GM10847 (cell line): ENCODE data around the gene BFSP1.

Source experiments
- POLR2A ChIP-seq: IDR thresholded peaks from 2 replicates; pipeline ENCODE4 v1.6.1; 2011; ENCODE audit not compliant: insufficient read length; ENCODE audit errors: extremely low read depth

Gene BFSP1

DNA sequence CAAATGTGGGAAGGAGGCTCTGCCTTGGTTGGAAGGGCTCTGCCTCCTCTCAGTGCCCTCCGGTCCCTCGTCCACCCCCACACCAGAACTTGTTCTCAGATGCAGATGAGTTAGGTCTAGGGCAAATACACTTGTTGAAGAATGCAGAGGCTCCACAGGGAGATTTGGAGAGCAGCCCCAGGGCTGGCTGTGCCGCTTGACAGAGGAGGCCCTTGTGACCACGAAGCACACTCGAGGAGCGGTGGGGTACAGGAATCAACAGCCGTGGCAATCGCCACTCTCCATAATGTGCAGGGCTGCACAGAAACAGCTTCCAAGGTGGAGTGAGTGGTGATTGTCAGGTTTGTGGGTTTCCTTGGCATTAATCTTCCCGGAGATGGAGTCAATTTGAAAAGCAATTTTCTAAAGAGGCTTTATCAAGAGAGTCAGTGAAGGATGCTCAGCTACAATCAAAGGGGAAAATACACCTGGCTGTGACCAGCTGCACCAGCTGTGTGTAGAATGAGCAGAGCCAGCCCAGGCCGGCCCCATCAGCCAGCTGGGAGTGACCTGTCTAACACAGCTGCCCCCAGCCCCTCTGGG, 59.5 kb downstream of the BFSP1 start:
- TF ChIP-seq POLR2A, result no peak

DNA sequence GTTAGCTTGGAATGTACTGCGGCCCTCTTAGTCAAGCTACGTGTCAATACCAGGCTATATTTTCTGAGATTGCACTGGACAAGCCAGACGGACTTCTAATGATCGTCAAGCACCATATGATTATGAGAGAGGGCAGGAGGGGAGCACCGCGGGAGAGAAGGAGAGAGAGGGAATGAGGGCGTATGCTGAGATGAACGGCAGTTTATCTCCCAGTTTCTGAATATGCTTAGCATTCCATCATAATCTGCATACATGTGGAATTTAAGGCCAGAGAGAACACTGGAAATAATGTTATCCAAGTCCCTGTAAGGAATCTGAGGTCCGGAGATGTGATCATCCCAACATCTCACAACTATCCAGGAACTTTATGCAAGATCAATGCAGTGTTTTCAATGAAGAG, 60.2 kb downstream of the BFSP1 start:
- no peak for TF ChIP-seq POLR2A

DNA sequence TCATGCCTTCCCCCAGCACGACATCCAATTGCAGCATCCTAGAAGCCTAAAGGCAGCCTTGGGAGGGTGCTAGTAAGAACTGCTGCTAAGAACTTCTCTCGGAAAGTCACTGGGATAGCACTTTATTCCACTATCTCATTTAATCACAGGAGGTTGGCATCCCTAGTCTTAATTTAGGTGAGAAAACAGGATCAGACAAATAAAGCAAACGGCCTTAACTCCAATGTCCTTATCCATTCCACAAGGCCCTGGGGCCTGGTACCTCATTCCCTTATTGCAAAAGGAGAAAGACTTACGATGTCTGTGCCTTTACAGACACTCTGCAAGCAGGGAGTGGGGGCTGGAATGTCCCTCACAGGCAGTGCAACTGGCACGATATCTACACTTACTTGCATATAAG, 60.7 kb downstream of the BFSP1 start:
- no peak for TF ChIP-seq POLR2A

DNA sequence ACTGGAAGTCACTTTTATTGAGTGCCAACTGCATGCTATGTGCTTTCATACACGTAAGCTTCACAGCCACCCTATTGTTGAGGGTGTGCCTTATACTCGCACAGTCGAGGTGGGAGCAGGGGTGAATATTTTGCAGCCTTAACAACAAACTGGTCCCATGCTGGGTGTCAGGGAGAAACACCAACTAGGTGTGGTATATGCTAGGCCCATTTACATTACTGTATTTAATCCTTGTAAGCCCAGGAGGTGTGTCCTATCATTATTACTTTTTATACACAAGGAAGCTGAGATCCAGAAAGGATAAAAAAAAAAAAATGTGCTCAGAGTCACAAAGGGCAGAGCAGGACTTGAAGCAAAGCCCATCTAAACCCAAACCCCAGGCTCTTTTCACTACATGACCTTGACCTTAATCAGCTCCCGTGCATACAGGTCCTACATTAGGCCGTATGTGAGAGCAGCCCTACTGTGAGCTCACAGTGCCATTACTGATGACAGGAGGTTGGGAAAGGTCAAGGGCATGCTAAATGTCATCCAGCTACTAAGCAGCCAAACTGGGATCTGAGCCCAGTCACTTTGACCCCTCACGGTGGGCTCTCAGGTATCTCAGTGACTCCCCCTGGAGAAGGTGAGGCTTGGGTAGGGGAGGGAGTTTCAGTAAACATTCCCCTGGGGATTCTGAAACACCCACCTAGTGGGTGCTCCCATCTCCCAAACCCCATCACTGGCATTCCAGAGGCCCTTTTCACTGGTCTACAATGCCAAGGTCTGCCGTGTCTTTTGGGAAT, 61.7 kb downstream of the BFSP1 start:
- no peak for TF ChIP-seq POLR2A

DNA sequence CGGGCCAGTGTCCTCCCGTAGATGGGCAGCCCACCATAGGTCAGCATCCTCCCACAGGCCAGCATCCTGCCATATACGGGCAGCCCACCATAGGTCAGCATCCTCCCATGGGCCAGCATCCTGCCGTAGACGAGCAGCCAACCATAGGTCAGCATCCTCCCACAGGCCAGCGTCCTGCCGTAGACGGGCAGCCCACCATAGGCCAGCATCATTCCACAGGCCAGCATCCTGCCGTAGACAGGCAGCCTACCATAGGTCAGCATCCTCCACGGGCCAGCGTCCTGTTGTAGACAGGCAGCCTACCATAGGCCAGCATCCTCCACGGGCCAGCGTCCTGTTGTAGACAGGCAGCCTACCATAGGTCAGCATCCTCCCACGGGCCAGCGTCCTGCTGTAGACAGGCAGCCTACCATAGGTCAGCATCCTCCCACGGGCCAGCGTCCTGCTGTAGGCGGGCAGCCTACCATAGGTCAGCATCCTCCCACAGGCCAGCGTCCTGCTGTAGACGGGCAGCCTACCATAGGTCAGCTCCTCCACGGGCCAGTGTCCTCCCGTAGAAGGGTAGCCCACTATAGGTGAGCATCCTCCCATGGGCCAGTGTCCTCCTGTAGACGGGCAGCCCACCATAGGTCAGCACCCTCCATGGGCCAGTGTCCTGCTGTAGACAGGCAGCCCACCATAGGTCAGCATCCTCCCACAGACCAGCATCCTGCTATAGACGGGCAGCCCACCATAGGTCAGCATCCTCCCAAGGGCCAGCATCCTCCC, 62.9 kb downstream of the BFSP1 start:
- no peak for TF ChIP-seq POLR2A

DNA sequence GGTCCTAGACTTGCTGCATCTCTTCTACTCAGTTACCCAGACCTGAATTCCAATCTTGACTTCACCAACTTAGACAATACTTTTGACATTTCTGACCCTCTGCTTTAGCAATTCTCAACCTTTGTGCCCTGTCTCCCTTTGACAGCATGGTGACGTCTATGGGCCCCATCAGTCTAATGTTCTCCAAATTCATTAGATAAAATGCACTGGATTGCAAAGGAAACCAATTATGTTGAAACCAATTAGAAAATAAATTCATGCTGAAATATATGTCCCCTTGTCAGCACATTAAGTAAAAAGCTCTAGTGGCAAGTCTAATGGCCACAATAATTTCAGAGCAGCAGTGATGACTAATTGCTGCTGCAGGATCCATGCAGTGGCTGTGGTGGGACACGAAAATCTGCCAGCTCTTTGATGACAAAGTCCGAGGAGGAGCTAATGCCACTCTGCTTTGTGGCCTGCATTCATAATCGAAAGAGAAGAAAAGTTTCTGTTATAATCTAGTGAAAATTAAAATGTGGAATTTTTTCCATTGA, 64.0 kb downstream of the BFSP1 start:
- TF ChIP-seq POLR2A, result no peak

DNA sequence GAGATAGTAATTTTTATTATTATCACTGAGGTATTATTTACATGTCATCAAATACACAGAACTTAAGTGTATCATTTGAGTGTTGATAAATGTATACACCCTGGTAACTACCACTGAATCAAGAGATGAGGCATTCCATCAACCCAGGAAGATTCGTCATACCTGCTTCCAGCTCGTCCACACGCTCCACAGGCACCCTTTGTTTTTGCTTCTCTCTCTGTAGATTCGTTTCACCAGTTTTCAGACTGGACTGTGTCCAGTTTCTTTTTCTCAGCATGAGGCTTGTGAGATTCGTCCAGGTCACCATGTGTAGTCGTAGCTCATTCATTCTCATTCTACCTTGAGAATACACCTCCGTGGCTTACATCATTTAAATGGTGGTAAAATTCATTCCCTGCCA, 64.5 kb downstream of the BFSP1 start:
- no peak for TF ChIP-seq POLR2A

DNA sequence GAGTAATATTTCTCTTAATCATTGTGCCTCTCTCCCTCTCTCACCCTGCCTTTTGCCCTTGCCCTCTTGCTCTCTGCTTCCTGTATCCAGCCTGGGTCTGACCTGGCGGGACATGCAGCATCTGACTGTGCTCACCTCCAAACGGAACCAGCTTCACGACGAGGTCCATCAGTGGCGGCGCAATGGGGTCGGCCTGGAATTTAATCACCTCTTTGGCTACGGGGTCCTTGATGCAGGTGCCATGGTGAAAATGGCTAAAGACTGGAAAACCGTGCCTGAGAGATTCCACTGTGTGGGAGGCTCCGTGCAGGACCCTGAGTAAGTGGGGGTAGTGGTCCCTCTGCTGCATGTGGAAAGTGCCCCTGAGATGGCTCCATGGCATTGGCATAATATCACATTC, 65.9 kb downstream of the BFSP1 start:
- TF ChIP-seq POLR2A, result no peak

DNA sequence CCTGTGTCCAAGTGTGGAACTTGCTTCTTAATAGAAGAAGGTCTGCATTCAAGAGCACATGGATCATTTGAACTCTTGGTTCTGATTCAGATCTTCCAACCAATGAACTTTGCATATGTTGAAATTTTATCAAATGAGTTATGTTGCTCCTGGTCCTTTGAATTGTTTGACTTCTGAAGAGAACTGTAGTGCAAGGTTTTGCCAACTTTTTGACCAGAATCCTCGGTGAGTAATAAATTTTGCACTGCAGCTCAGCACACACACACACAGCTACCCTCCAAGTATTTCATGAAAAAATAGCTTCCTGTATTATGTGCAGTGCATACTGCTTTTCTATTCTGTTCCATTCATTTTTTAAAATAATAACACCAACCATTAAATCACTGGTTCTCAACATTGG, 67.5 kb downstream of the BFSP1 start:
- no peak for TF ChIP-seq POLR2A

DNA sequence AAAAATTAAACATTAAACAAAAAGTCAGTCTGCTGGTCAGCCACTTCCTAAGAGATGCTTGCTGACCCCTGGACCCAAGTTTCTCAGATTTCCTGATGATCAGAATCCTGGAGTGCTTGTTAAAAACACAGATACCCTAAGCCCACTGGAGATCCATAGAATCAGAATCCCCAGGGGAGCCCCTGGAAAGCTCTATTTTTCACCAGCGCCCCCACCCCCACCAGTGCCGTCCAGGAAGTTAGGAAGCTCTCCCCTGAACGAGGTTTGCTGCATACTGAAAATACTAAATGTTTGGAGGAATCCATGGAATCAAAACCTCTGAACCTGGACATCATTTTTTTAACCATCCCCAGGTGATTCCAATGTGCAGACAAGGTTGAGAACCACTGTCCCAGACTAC, 69.2 kb downstream of the BFSP1 start:
- TF ChIP-seq POLR2A, result no peak

DNA sequence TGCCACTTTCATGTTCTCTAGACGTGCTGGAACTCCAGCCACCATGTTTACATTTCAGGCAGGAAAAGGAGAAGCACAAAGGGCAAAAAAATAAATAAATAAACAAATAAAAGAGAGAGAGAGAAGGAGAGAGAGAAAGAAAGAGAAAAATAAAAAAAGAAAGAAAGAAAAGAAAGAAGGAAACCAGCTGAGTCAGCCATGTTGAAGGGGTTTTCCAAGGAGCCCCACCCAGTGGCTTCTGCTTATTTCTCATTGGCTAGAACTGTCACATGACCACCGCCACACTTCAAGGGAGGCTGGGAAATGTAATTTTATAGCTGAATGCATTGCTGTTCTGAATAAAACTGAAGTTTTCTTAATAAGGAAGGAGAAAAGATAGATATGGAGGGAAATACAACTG, 71.1 kb downstream of the BFSP1 start:
- TF ChIP-seq POLR2A, result no peak

DNA sequence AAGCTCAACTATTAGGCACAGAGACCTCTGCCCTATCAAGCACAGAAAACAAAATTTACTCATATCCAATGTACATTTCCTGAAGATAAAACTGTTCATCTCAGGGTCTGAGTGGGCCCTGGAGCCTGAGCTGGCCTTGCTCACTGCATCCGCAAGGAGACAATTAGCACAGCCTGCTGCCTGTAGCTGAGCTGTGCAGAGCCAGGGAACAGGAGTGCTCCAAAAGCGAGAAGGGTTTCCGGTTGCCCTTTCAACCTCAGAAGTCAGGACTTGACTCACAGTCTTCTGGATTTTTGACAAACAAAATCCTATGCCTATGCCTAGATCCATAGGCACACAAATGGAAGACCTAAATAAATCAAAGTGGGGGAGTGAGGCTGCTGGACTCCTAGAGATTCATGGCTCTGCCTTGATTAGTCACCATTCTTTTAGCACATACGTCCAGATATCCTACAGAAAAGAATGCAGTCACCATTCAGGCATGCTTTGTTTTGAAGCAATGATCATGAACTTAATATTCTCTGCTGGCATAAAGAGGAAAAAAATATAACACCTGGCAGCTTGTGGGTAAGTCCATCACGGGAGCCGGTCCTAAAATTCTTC, 73.5 kb downstream of the BFSP1 start:
- no peak for TF ChIP-seq POLR2A

DNA sequence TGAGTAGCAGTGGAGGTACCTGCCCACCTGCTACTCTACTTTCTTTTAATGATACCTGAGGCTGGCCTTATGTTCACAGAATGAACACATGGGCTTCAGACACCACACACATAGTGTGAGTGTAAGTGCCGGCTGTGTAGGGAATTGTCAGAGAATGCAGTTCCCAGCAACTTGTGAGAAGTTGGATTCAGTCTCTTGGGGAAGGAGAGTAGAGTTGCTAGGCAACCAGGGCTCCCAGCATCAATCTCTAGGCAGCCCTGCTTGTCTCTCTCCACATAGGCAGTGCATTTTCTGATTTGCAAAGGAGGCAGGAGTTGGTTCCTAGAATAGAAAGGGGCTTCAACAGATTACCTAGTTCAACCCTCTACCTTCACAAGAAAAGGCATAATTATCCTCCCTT, 74.1 kb downstream of the BFSP1 start:
- no peak for TF ChIP-seq POLR2A

DNA sequence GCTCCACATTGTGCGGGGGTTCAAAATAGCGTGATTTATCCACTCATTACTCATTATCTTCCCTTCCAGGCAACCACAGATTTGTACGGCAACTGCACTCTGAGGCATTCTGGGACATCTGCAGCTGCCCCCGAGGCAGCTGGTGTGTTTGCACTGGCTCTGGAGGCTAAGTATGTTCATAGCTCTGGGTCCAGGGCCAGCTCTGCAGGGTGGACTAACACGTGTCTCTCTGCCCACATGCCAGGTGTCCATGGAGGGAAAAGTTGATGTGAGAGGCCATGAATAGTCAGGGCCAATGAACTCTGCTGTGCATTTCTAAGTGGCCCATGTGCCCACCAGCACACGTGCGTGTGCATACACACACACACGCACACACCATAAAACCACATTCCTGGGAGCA, 74.9 kb downstream of the BFSP1 start:
- no peak for TF ChIP-seq POLR2A

DNA sequence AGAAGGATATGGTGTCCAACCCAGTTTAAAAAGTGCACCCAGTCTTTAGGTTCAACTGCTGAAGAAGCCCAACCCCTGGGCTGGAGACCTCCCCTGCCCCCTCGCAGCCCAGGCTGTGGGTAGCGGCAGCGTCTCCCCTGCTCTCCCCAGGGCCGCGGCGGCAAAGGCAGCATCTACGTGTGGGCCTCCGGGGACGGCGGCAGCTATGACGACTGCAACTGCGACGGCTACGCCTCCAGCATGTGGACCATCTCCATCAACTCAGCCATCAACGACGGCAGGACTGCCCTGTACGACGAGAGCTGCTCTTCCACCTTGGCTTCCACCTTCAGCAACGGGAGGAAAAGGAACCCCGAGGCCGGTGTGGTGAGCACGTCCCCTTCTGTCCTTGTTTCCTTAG, 77.6 kb downstream of the BFSP1 start:
- no peak for TF ChIP-seq POLR2A

DNA sequence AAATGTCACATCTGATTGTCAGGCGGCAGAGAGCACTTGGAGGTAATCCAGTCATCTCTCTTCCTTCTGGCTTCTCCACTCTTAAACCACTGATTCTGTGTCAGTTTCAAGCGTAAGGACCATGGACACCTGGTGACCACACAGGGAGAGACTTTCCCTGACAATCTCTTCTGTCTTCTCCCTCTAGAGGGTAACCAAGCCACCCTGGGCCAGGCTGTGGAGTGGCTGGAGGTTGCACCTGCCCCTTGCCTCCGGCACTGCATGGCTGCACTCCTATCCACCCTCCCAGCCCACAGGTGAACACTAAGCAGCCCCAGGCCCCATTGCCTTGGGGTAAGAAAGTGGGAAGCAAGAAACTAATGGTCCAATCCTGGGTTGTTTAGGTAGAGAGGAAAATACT, 78.7 kb downstream of the BFSP1 start:
- TF ChIP-seq POLR2A, result no peak
